Measurements from ENCODE around the gene ACSS1.

DNA sequence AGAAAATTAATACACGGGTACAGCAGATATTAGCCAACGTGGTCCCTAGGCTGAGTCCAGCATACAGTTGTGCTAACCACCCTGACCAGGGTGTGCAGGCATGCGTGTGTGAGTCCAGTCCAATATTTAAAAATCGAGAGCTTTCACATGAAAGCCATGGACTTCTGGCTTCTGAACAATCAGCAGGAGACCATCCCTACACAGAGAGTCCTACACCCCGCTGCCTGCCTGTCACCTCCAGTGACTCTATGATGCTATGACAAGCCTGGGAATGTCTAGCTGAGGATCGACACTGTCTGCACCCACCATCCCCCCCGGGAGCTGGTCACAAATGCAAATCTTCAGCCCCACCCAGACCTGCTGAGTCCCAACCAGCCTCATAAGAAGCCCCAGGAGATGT lies 7.9 kb downstream of the ACSS1 start:
- no peak for TF ChIP-seq ZNF274 (IDR thresholded peaks at IDR 0.05; ENCODE audit: low read depth, low read length)
- no peak for TF ChIP-seq YY1 (IDR thresholded peaks at IDR 0.05; ENCODE audit: insufficient read depth, insufficient read length)
